ENCODE results near the gene FXN.
"Not testable (repeated sequence)": the region's sequence is repeated elsewhere in the genome, so short reads cannot be mapped to it uniquely, and the experiment has no call there.

GRCh38 chr9:69108706-69109105 lies 73.2 kb downstream of the FXN start:
- TF ChIP-seq CTCF, POLR2A (IDR thresholded peaks at IDR 0.05): not testable (repeated sequence)
